Activated naive CD8-positive, alpha-beta T cell treated with anti-CD3 and anti-CD28 coated beads for 36 hours (primary cell): ENCODE measurements around the gene SOX8. TPM values are rescaled to one million over a fixed set of nuclear protein-coding genes. Genes with fewer than 3 reads are reported as not detected.

Experiments
- DNase-seq: peaks from one replicate; pipeline ENCODE4 v3.0.0; 2021
- H3K27ac Mint-ChIP-seq: one replicate; pipeline ENCODE4 v1.8.0; 2022; ENCODE audit warnings: mild to moderate bottlenecking, moderate library complexity, mixed read lengths
- H3K27me3 Mint-ChIP-seq: one replicate; pipeline ENCODE4 v1.8.0; 2022; ENCODE audit warnings: mild to moderate bottlenecking, mixed read lengths
- H3K36me3 Mint-ChIP-seq: one replicate; pipeline ENCODE4 v1.8.0; 2021; ENCODE audit warnings: mild to moderate bottlenecking, mixed read lengths
- H3K4me1 Mint-ChIP-seq: one replicate; pipeline ENCODE4 v1.8.0; 2021; ENCODE audit warnings: mixed read lengths
- H3K4me3 Mint-ChIP-seq: one replicate; pipeline ENCODE4 v1.8.0; 2022; ENCODE audit warnings: mild to moderate bottlenecking, moderate library complexity, mixed read lengths
- H3K9me3 Mint-ChIP-seq: one replicate; pipeline ENCODE4 v1.8.0; 2022; ENCODE audit warnings: mixed read lengths
- total RNA-seq, 2 experiments: library from RNA; stranded (reverse); gene quantifications; one replicate each; pipeline ENCODE4 v1.2.3, GENCODE V29; 2021

The SOX8 gene
- total RNA-seq, 2 experiments from 2014 or later = 0.42 to 0.58 TPM

DNA sequence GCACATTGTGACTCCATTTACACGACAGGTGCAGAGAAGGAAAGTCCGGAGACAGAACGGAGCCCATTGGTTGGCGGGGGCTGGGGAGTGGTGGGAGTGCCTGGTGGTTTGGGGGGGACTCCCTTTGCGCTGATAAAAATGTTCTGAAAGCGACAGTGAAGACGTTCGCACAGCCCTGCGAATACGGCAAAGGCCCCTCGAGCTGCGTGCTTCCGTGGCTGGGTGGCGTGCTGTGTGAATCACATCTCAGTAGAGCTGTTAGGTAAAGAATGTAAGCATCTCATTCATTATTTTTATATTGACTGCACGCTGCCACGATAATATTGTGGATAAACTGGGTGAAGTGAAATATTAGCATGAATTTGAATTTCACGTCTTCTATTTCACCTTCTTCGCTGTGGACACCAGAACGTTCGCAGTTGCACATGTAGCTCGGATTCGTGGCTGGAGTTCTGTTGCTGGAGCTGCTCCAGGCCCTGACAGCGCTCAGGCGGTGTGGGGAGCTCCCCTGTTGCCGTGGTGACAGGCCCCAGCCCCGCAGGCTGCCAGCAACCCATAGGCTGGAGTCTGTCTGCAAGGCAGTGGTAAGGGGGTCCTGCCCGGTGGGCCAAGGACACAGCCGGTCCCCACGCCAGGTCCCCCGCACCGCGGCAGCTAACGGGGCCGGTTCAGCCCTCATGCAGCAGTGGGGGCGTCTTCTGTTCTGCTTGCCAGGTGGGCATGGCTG lies 44.6 kb downstream of the SOX8 start:
- Mint-ChIP-seq H3K4me3 (no peak overlapping the region), H3K36me3 (no peaks in the 10 kb centered on the region), H3K4me1 (no peaks in the 10 kb centered on the region), H3K27me3 (peaks cover 12% of the 10 kb centered on the region), H3K9me3 (no peaks in the 10 kb centered on the region), H3K27ac (no peak overlapping the region)
- no peak for DNase-seq

- no peak for DNase-seq
- H3K4me3 Mint-ChIP-seq = no peak overlapping the region
- no peaks in the 10 kb centered on the region for H3K4me1 Mint-ChIP-seq
- H3K27me3 Mint-ChIP-seq = peaks cover 12% of the 10 kb centered on the region
- H3K27ac Mint-ChIP-seq = no peak overlapping the region
- H3K36me3 Mint-ChIP-seq = no peaks in the 10 kb centered on the region
- H3K9me3 Mint-ChIP-seq = no peaks in the 10 kb centered on the region
Observed at GRCh38 chr16:1026784-1027500, 45.4 kb downstream of the SOX8 start.

- Mint-ChIP-seq H3K9me3 (no peaks in the 10 kb centered on the region), H3K4me3 (no peak overlapping the region), H3K27me3 (peaks cover 12% of the 10 kb centered on the region), H3K36me3 (no peaks in the 10 kb centered on the region), H3K4me1 (no peaks in the 10 kb centered on the region), H3K27ac (no peak overlapping the region)
- no peak for DNase-seq
Observed at GRCh38 chr16:1027501-1027815, 45.9 kb downstream of the SOX8 start.

DNA sequence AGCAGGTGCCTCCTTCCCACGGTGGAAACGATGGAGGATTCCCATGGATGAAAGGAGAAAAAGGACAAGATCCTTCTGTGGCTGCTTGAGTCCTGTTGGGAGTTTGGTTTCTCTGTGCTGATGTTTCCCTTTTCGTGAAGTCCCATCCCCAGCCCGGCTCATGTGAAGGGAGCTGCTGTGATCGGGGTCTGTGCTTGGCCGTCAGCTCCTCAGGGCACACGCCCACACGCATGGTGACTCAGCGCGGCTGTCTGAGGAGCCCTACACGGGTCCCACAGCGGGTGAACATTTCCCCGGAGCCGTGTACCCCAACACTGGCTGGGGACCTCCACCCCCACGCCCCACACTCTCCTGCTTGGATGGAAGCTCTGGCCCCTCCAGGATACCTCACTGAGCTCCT lies 46.5 kb downstream of the SOX8 start:
- peaks cover 12% of the 10 kb centered on the region for H3K27me3 Mint-ChIP-seq
- H3K36me3 Mint-ChIP-seq = no peaks in the 10 kb centered on the region
- no peaks in the 10 kb centered on the region for H3K4me1 Mint-ChIP-seq
- no peak for DNase-seq
- no peaks in the 10 kb centered on the region for H3K9me3 Mint-ChIP-seq
- H3K4me3 Mint-ChIP-seq = no peak overlapping the region
- H3K27ac Mint-ChIP-seq = no peak overlapping the region

DNA sequence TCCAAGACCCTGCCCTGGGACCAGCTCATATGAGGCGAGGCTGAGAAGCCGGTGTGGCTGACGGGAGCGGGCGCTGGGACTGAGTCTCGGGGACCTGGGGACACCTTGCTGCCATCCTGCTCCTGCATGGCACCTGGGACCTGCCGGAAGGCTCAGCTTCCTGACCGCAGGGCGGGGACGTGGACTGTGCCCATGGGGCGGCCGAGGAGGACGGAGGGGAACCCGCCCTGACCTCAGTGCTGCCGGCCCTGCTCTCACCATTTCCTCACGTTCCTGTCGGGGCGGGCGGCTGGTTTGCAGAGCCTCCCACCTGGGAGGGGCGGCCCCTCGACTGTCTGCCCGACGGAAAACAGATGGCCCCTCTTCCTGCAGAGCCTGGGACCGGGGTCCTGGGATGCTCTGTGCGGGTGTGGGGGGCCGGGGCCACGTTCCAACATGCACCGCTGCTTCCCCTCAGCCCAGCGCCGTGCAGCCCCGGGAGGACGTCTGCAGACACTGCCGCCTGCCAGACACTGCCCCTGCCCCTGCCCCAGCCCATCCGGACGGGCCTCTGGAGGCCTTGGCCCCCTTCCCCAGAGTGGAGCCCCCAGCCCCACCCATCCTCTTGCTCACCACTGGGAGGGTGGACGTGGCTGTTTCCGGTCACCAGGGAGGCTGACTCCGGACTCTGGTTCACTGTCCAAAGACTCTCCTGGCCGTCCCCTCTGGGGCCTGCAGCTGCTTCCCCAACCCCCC lies 47.1 kb downstream of the SOX8 start:
- Mint-ChIP-seq H3K27me3 (peaks cover 12% of the 10 kb centered on the region), H3K4me3 (no peak overlapping the region)

DNA sequence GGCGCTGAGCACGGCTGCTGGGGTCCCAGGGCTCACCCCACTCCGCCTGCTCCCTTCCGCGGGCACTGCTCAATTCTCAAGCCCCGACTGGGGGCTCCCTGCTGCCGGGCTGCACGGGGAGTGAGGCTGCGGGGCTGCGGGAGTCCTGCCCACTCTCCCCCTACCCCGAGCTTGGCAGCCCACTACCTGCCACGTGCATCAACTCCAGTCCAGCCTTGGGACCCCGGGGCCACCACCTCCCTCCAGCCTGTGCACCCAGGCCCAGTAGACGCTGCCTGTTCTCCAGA lies 47.6 kb downstream of the SOX8 start:
- H3K9me3 Mint-ChIP-seq = no peaks in the 10 kb centered on the region
- no peaks in the 10 kb centered on the region for H3K4me1 Mint-ChIP-seq
- H3K27me3 Mint-ChIP-seq = peaks cover 12% of the 10 kb centered on the region
- no peak overlapping the region for H3K27ac Mint-ChIP-seq
- no peak overlapping the region for H3K4me3 Mint-ChIP-seq
- DNase-seq = no peak
- no peaks in the 10 kb centered on the region for H3K36me3 Mint-ChIP-seq

More for the DNA sequence above, 47.1 kb downstream of the SOX8 start:
- no peak overlapping the region for H3K27ac Mint-ChIP-seq
- no peaks in the 10 kb centered on the region for H3K9me3 Mint-ChIP-seq
- no peaks in the 10 kb centered on the region for H3K4me1 Mint-ChIP-seq
- DNase-seq = no peak
- H3K36me3 Mint-ChIP-seq = no peaks in the 10 kb centered on the region

DNA sequence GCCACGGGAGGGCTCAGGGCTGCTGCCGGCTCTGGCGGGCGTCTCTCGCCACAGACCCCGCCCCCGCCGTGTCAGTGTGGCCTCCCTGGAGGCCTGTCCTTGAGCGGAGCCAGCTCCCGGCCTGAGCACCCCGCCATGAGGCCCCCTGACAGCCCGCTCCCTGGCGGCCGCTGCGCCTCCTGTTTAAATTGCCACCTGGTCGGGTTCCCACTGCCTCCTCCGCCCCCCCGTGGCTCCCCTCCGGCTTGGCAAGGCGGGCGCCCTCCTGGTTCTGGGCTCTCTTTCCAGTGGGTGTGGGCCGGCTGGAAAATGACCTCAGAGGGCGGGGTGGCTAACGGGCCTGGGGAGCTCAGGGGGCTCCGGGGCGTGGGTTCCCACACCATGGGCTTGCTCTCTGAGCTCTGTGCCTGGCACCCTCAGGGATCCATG lies 48.9 kb downstream of the SOX8 start:
- no peak for DNase-seq
- no peaks in the 10 kb centered on the region for H3K4me1 Mint-ChIP-seq

DNA sequence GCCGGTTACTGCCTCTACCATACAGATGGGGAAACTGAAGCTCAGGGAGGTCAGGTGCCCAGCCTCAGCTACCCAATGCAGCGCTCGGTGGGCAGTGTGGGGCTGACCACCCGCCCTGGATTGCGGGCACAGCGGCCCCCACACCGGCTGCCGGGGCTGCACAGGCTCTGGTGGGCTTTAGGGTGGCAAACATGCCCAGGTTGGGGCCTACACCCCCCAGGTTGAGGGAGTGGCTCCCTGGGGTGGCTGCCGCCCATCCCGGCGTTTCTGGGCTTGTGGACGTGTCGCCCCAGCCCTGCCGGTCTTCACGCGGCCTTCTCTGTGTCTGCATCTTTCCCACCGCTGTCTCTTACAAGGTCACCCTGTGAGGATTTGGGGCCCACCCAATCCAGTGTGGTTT lies 50.1 kb downstream of the SOX8 start:
- Mint-ChIP-seq H3K9me3 (no peaks in the 10 kb centered on the region), H3K4me1 (no peaks in the 10 kb centered on the region), H3K36me3 (no peaks in the 10 kb centered on the region), H3K27me3 (peaks cover 12% of the 10 kb centered on the region), H3K27ac (no peak overlapping the region), H3K4me3 (no peak overlapping the region)
- no peak for DNase-seq

More for the DNA sequence above, 48.9 kb downstream of the SOX8 start:
- Mint-ChIP-seq H3K4me3 (no peak overlapping the region), H3K36me3 (no peaks in the 10 kb centered on the region), H3K27ac (no peak overlapping the region), H3K27me3 (peaks cover 12% of the 10 kb centered on the region), H3K9me3 (no peaks in the 10 kb centered on the region)

DNA sequence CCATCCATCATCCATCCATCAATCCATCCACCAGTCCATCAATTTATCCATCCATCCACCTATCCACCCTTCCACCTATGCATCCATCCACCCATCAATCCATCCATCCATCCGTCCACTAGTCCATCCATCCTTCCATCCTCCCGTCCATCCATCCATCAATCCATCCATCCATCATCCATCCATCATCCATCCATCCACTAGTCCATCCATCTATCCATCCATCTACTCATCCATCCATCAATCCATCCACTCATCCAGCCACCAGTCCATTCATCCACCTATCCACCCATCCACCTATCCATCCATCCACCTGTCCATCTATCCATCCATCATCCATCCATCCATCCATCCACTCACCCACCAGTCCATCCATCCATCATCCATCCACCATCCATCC lies 51.0 kb downstream of the SOX8 start:
- no peaks in the 10 kb centered on the region for H3K36me3 Mint-ChIP-seq
- no peak overlapping the region for H3K4me3 Mint-ChIP-seq
- H3K9me3 Mint-ChIP-seq = no peaks in the 10 kb centered on the region
- no peak overlapping the region for H3K27ac Mint-ChIP-seq
- H3K4me1 Mint-ChIP-seq = no peaks in the 10 kb centered on the region
- peaks cover 12% of the 10 kb centered on the region for H3K27me3 Mint-ChIP-seq
- no peak for DNase-seq

DNA sequence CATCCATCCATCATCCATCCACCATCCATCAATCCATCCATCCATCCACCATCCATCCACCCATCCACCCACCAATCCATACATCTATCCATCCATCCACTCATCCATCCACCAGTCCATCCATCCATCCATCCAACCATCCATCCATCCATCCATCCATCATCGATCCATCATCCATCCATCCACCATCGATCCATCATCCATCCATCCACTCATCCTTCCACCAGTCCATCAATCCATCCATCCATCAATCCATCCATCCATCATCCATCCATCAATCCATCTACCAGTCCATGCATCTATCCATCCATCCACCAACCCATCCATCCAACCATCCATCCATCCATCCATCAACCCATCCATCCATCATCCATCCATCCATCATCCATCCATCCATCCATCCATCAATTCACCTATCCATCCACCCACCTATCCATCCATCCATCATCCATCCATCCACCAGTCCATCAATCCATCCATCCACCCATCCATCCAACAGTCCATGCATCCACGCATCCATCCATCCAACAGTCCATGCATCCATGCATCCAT lies 51.6 kb downstream of the SOX8 start:
- DNase-seq = no peak
- no peak overlapping the region for H3K4me3 Mint-ChIP-seq
- no peaks in the 10 kb centered on the region for H3K36me3 Mint-ChIP-seq
- no peak overlapping the region for H3K27ac Mint-ChIP-seq
- H3K27me3 Mint-ChIP-seq = peaks cover 10% of the 10 kb centered on the region
- H3K4me1 Mint-ChIP-seq = no peaks in the 10 kb centered on the region
- no peaks in the 10 kb centered on the region for H3K9me3 Mint-ChIP-seq

DNA sequence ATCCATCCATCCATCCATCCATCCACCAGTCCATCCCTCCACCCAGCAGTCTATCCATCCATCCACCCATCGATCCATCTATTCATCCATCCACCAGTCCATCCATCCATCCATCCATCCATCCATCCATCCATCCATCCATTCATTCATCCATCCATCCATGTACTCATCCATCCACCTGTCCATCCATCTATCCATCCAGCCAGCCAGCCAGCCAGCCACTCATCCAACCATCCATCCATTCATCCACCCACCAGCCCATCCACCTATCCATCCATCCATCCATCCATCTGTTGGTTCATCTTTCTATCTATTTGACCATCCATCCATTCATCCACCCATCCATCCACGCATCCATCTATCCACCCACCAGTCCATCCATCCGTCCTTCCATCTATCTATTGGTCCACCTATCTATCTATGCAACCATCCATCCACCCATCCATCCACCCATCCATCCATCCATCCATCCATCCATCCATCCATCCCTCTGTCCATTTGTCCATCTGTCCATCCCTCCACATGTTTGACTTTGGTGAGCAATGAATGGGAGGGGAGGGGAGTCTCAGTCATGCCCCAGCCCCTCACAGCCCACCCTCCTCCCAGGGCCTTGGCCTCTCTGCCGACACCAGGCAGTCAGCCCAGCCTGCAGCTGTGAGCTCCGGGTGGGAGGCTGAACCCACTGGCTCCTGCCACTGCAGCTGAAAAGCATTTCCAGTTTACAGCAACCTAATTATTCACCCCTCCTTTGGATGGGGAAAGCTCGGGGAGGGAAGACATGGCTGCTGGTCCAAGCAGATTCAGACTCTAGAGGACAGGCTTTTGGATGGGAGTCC lies 52.9 kb downstream of the SOX8 start:
- Mint-ChIP-seq H3K36me3 (no peaks in the 10 kb centered on the region), H3K4me1 (no peaks in the 10 kb centered on the region), H3K4me3 (no peak overlapping the region), H3K27me3 (peaks cover 5% of the 10 kb centered on the region), H3K27ac (no peak overlapping the region), H3K9me3 (no peaks in the 10 kb centered on the region)
- no peak for DNase-seq

- Mint-ChIP-seq H3K4me1 (no peaks in the 10 kb centered on the region), H3K4me3 (no peak overlapping the region), H3K36me3 (no peaks in the 10 kb centered on the region), H3K9me3 (no peaks in the 10 kb centered on the region), H3K27me3 (no peaks in the 10 kb centered on the region), H3K27ac (no peak overlapping the region)
- no peak for DNase-seq
Observed at GRCh38 chr16:1035066-1035415, 53.5 kb downstream of the SOX8 start.

GRCh38 chr16:1036166-1036565 lies 54.6 kb downstream of the SOX8 start:
- H3K36me3 Mint-ChIP-seq = no peaks in the 10 kb centered on the region
- no peaks in the 10 kb centered on the region for H3K27me3 Mint-ChIP-seq
- H3K4me1 Mint-ChIP-seq = no peaks in the 10 kb centered on the region
- H3K4me3 Mint-ChIP-seq = no peak overlapping the region
- no peaks in the 10 kb centered on the region for H3K9me3 Mint-ChIP-seq
- H3K27ac Mint-ChIP-seq = no peak overlapping the region
- no peak for DNase-seq
